GM12875 (cell line): ENCODE results near the gene VSIR.
A peak's percentile ranks its signal among the peaks of the same experiment; 100 is the strongest.

Experiments used
- H3K4me3 ChIP-seq: one replicate; pipeline ENCODE4 v1.5.1; 2011; ENCODE audit warnings: low read depth, low read length, control low read depth
- TF ChIP-seq, protein P1 (sequence below): IDR thresholded peaks from 2 replicates; pipeline ENCODE4 v1.5.1; 2011; ENCODE audit warnings: low read depth, mild to moderate bottlenecking, control low read depth, inconsistent platforms, low read length, moderate library complexity, borderline replicate concordance; ENCODE audit not compliant: insufficient read depth

The VSIR gene

DNA sequence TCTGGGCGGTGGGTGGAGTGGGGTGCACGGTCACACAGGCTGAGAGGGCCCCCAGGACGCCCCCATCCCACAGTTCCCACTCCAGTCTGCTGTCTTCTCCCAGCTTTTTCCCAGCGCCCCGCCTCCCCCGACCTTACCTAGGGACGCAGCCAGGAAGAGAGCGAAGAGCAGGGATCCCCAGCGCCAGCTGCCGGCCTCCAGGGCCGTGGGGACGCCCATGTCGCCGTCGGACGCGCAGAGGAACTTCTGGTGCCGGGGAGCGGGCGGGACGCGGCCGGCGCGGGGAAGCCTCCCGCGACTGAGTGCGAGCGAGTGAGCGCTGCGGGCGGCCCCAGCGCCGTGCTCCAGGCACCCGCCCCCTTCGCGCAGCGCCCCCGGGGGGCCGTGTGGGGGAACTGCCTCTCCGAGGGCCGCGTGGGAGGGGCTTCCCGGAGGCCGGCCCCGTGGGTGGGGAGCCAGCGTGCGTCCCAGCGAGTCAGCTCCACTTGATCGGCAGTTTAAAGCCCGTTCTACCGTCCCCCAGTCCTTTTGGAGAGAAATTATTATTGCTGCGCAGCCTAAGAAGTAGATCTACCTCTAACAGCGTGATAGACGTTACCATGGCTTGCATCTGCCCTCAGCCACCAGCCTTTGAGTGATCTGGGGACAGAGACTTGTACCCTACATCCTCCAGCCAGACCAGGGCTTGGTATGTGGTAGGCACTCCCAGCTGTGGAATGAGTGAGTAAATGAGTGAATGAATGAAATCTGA lies at the start of gene VSIR:
Gene VSIR (minus strand): TSS at position 300 of the 751 bp plus-strand sequence. CDS start 81 bp downstream, at position 219.
- TF ChIP-seq, protein P1, sequence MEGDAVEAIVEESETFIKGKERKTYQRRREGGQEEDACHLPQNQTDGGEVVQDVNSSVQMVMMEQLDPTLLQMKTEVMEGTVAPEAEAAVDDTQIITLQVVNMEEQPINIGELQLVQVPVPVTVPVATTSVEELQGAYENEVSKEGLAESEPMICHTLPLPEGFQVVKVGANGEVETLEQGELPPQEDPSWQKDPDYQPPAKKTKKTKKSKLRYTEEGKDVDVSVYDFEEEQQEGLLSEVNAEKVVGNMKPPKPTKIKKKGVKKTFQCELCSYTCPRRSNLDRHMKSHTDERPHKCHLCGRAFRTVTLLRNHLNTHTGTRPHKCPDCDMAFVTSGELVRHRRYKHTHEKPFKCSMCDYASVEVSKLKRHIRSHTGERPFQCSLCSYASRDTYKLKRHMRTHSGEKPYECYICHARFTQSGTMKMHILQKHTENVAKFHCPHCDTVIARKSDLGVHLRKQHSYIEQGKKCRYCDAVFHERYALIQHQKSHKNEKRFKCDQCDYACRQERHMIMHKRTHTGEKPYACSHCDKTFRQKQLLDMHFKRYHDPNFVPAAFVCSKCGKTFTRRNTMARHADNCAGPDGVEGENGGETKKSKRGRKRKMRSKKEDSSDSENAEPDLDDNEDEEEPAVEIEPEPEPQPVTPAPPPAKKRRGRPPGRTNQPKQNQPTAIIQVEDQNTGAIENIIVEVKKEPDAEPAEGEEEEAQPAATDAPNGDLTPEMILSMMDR: peak; percentile 97
- peak within 1 kb of the TSS; percentile 75 for H3K4me3 ChIP-seq

GRCh38 chr10:71821909-71822763 lies 48.8 kb upstream of the VSIR start:
- TF ChIP-seq, protein P1: no peak
- no peak overlapping the region for H3K4me3 ChIP-seq

GRCh38 chr10:71820966-71821365 lies 47.6 kb upstream of the VSIR start:
- no peak overlapping the region for H3K4me3 ChIP-seq
- TF ChIP-seq, protein P1: no peak

- TF ChIP-seq, protein P1: no peak
- H3K4me3 ChIP-seq: no peak overlapping the region
Measured at GRCh38 chr10:71819985-71820384, 46.7 kb upstream of the VSIR start.

GRCh38 chr10:71819441-71819861 lies 46.1 kb upstream of the VSIR start:
- no peak overlapping the region for H3K4me3 ChIP-seq
- TF ChIP-seq, protein P1: no peak

- TF ChIP-seq, protein P1: no peak
- no peak overlapping the region for H3K4me3 ChIP-seq
Measured at GRCh38 chr10:71818674-71819260, 45.4 kb upstream of the VSIR start.
